ENCODE measurements around the gene SLU7.

DNA sequence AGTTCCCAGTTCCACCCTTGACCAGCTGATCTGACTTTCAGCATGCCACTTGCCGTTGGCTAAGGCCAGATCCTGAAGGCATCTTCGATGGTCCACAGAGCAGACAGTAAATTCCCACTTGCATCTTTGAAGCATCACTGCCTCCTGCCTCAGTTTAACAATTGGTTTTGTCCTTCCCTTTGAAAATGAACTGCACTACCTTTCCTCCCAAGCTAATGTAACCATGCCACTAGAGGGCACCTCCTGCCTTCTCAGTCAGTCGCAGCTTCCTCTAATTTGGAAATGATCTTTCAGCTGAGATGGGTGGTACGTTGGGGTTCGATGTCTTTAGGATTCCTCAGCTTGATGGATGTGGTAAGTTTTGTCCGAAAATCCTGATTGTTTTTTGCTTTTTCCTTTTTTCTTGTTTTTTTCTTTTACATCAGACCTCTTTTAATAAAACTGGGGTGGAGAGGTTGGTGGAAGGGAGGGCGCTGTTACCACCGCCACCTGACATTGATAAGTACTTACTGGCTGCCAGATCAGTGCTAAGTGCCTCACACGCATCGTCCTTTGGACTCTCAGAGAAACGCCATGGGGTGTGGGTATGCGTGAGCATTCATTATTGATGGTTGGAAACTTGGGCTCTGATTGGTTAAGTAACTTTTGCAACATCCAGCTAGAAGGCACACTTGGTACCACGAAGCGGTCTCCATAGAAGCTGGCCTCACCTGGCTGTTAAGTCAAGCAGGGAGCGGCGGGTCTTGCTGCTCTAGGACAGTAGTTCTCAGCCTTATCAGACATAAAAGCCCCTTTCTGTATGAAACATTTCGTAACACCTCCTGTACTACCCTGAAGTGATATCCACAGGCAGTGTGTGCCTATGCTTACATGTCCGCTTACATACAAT is 19.7 kb upstream of the SLU7 start:
- TF ChIP-seq POLR2AphosphoS5 (IDR thresholded peaks at IDR 0.05) = no peak
- TF ChIP-seq, protein P1, sequence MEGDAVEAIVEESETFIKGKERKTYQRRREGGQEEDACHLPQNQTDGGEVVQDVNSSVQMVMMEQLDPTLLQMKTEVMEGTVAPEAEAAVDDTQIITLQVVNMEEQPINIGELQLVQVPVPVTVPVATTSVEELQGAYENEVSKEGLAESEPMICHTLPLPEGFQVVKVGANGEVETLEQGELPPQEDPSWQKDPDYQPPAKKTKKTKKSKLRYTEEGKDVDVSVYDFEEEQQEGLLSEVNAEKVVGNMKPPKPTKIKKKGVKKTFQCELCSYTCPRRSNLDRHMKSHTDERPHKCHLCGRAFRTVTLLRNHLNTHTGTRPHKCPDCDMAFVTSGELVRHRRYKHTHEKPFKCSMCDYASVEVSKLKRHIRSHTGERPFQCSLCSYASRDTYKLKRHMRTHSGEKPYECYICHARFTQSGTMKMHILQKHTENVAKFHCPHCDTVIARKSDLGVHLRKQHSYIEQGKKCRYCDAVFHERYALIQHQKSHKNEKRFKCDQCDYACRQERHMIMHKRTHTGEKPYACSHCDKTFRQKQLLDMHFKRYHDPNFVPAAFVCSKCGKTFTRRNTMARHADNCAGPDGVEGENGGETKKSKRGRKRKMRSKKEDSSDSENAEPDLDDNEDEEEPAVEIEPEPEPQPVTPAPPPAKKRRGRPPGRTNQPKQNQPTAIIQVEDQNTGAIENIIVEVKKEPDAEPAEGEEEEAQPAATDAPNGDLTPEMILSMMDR (IDR thresholded peaks at IDR 0.05) = peak; percentile 13 to 69 (median 60)
